Neural cell (in vitro differentiated cells): Measurements from ENCODE around the gene DBN1. TPM values are rescaled to one million over a fixed set of nuclear protein-coding genes. Genes with fewer than 3 reads are reported as not detected.
"Not testable (repeated sequence)": the region's sequence is repeated elsewhere in the genome, so short reads cannot be mapped to it uniquely, and the experiment has no call there.

Experiments
- H2AFZ ChIP-seq: fragments of 200-600, 300-800 bp; sonication (generic), shearing (Covaris generic); 2 replicates; pipeline ENCODE4 v1.6.0; 2014; ENCODE audit warnings: low read depth, mild to moderate bottlenecking, antibody characterized with exemption, low read length, moderate library complexity
- H3F3A ChIP-seq: fragments of 200-600 bp; shearing (Covaris generic); 2 replicates; pipeline ENCODE4 v1.6.1; 2016; ENCODE audit warnings: mild to moderate bottlenecking, moderate library complexity, mixed read lengths, antibody characterized with exemption, low read length; ENCODE audit not compliant: insufficient read depth, poor library complexity, severe bottlenecking
- H3K27ac ChIP-seq: fragments of 200-600, 300-800 bp; sonication (generic), shearing (Covaris generic); 2 replicates; pipeline ENCODE4 v1.5.1; 2014; ENCODE audit warnings: mild to moderate bottlenecking, low read length, moderate library complexity
- H3K27me3 ChIP-seq: fragments of 300-800, 200-600 bp; sonication (generic), shearing (Covaris generic); 2 replicates; pipeline ENCODE4 v1.6.0; 2014; ENCODE audit warnings: mild to moderate bottlenecking, low read depth, low read length, moderate library complexity; ENCODE audit not compliant: insufficient read depth
- H3K36me3 ChIP-seq: fragments of 300-800, 200-600 bp; sonication (generic), shearing (Covaris generic); 2 replicates; pipeline ENCODE4 v1.5.1; 2014; ENCODE audit warnings: mild to moderate bottlenecking, antibody characterized with exemption, low read length, moderate library complexity; ENCODE audit not compliant: insufficient read depth
- H3K4me2 ChIP-seq: fragments of 300-800, 200-600 bp; sonication (generic), shearing (Covaris generic); 2 replicates; pipeline ENCODE4 v1.6.0; 2014; ENCODE audit warnings: mild to moderate bottlenecking, low read length
- H3K4me3 ChIP-seq: fragments of 300-800, 200-600 bp; sonication (generic), shearing (Covaris generic); 2 replicates; pipeline ENCODE4 v1.5.1; 2014; ENCODE audit warnings: mild to moderate bottlenecking, low read length, moderate library complexity
- H3K79me2 ChIP-seq: fragments of 200-600 bp; shearing (Covaris generic); replicated peaks from 2 replicates; pipeline ENCODE4 v1.6.0; 2014; ENCODE audit warnings: mild to moderate bottlenecking, low read length, moderate library complexity; ENCODE audit not compliant: insufficient read depth
- H3K9ac ChIP-seq: fragments of 300-800, 200-600 bp; sonication (generic), shearing (Covaris generic); 2 replicates; pipeline ENCODE4 v1.6.1; 2016; ENCODE audit warnings: mild to moderate bottlenecking, low read length, mixed read lengths
- H3K9me2 ChIP-seq: fragments of 200-600 bp; shearing (Covaris generic); 2 replicates; pipeline ENCODE4 v1.6.1; 2016; ENCODE audit warnings: mild to moderate bottlenecking, low read length, mixed read lengths; ENCODE audit not compliant: insufficient read depth
- H3K9me3 ChIP-seq: fragments of 200-600, 300-800 bp; sonication (generic), shearing (Covaris generic); 2 replicates; pipeline ENCODE4 v1.6.1; 2016; ENCODE audit warnings: mild to moderate bottlenecking, mixed run types, low read length, moderate library complexity, mixed read lengths
- H4K20me1 ChIP-seq: fragments of 200-600 bp; shearing (Covaris generic); 2 replicates; pipeline ENCODE4 v1.6.1; 2016; ENCODE audit warnings: mild to moderate bottlenecking, mixed run types; ENCODE audit not compliant: insufficient read depth
- EP300 ChIP-seq: fragments of 450-650 bp; conservative IDR thresholded peaks from 2 replicates; pipeline ENCODE4 v1.6.1; 2014; ENCODE audit warnings: antibody characterized with exemption, mild to moderate bottlenecking, moderate library complexity; ENCODE audit not compliant: poor library complexity, severe bottlenecking
- EZH2 ChIP-seq: fragments of 200-600, 300-800 bp; shearing (Covaris generic), sonication (generic); IDR thresholded peaks from 2 replicates; pipeline ENCODE4 v1.6.1; 2014; ENCODE audit warnings: antibody characterized with exemption, low read length, borderline replicate concordance, mild to moderate bottlenecking; ENCODE audit not compliant: insufficient read depth, poor library complexity, severe bottlenecking
- MXI1 ChIP-seq: fragments of 450-650 bp; conservative IDR thresholded peaks from 2 replicates; pipeline ENCODE4 v1.6.1; 2014; ENCODE audit warnings: antibody characterized with exemption, mild to moderate bottlenecking; ENCODE audit not compliant: poor library complexity, severe bottlenecking
- POLR2AphosphoS5 ChIP-seq: IDR thresholded peaks from 2 replicates; pipeline ENCODE4 v1.6.1; 2012
- RAD21 ChIP-seq: fragments of 450-650 bp; conservative IDR thresholded peaks from 2 replicates; pipeline ENCODE4 v1.6.1; 2014; ENCODE audit warnings: antibody characterized with exemption, mild to moderate bottlenecking, moderate library complexity
- SMC3 ChIP-seq: fragments of 450-650 bp; conservative IDR thresholded peaks from 2 replicates; pipeline ENCODE4 v1.6.1; 2014; ENCODE audit warnings: antibody characterized with exemption, mild to moderate bottlenecking, moderate library complexity; ENCODE audit not compliant: poor library complexity
- TAF1 ChIP-seq: IDR thresholded peaks from 2 replicates; pipeline ENCODE4 v1.6.1; 2012; ENCODE audit warnings: low read depth
- polyA plus RNA-seq: library from polyadenylated mRNA; depleted of rRNA; stranded (reverse); fragments of >200 nt; gene quantifications from 2 replicates; pipeline ENCODE4 v1.2.3, GENCODE V29; 2014
- TF ChIP-seq, protein P1 (sequence below): fragments of 450-650 bp; IDR thresholded peaks from 2 replicates; pipeline ENCODE4 v1.5.1; 2014; ENCODE audit warnings: antibody characterized with exemption, mild to moderate bottlenecking, moderate library complexity; ENCODE audit not compliant: poor library complexity, severe bottlenecking
- TF ChIP-seq, protein P2 (sequence below): IDR thresholded peaks from 2 replicates; pipeline ENCODE4 v1.6.1; 2012; ENCODE audit warnings: borderline replicate concordance

Gene DBN1
- polyA plus RNA-seq, 1 donor from 2014 or later = 319 TPM

DNA sequence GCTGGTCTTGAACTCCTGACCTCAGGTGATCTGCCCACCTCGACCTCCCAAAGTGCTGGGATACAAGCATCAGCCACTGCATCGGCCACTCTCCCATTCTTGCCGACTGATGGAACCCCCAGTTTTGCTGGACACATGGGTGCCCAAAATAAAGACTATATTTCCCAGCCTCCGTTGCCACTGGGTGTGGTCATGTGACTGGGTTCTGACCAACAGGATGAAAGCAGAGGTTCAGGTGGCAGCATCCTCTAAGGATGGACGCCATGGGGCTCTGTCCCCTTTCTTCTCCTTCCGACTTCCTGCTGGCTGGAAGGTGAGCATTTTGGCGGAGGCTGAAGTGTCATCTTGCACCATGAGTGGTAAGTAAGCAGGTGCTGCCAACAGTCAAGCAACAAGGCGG is 13.7 kb upstream of the DBN1 start:
- Histone ChIP-seq H4K20me1 (no peaks in the 10 kb centered on the region), H3K9me2 (no peaks in the 10 kb centered on the region), H3K79me2 (no peaks in the 10 kb centered on the region), H3K9ac (no peak overlapping the region), H3K27me3 (no peaks in the 10 kb centered on the region), H3K9me3 (no peaks in the 10 kb centered on the region), H2AFZ (no peak overlapping the region), H3K4me3 (no peak overlapping the region), H3K4me2 (no peak overlapping the region), H3K27ac (no peak overlapping the region), H3F3A (no peaks in the 10 kb centered on the region), H3K36me3 (no peaks in the 10 kb centered on the region)
- TF ChIP-seq TAF1 = no peak
- no peak for TF ChIP-seq RAD21
- TF ChIP-seq MXI1 = no peak

DNA sequence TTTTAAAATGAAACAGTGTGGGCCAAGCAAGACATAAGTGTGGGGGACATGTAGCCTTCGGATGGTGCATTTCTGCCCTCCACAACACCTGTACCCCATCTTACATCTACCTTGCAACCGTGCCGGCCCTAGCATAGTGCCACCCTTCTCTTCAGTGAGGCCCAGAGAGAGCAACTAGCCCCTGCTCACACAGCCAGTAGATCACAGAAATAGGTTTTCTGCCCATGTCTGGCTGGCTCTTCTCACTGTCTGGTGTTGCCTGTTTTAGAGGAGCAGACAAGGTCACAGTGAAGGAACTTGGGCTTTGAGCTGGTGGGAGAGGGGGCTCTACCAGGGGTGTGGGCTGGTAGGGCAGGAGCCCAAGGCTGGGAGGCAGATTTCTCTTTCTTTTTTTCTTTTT is 12.8 kb upstream of the DBN1 start:
- no peaks in the 10 kb centered on the region for H3K9me2 ChIP-seq
- H3K4me3 ChIP-seq = no peak overlapping the region
- no peaks in the 10 kb centered on the region for H3K27me3 ChIP-seq
- TF ChIP-seq SMC3 (no peak), POLR2AphosphoS5 (no peak), MXI1 (no peak), TAF1 (no peak), RAD21 (no peak), EZH2 (no peak), EP300 (no peak)
- TF ChIP-seq, protein P1, sequence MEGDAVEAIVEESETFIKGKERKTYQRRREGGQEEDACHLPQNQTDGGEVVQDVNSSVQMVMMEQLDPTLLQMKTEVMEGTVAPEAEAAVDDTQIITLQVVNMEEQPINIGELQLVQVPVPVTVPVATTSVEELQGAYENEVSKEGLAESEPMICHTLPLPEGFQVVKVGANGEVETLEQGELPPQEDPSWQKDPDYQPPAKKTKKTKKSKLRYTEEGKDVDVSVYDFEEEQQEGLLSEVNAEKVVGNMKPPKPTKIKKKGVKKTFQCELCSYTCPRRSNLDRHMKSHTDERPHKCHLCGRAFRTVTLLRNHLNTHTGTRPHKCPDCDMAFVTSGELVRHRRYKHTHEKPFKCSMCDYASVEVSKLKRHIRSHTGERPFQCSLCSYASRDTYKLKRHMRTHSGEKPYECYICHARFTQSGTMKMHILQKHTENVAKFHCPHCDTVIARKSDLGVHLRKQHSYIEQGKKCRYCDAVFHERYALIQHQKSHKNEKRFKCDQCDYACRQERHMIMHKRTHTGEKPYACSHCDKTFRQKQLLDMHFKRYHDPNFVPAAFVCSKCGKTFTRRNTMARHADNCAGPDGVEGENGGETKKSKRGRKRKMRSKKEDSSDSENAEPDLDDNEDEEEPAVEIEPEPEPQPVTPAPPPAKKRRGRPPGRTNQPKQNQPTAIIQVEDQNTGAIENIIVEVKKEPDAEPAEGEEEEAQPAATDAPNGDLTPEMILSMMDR = no peak
- TF ChIP-seq, protein P2, sequence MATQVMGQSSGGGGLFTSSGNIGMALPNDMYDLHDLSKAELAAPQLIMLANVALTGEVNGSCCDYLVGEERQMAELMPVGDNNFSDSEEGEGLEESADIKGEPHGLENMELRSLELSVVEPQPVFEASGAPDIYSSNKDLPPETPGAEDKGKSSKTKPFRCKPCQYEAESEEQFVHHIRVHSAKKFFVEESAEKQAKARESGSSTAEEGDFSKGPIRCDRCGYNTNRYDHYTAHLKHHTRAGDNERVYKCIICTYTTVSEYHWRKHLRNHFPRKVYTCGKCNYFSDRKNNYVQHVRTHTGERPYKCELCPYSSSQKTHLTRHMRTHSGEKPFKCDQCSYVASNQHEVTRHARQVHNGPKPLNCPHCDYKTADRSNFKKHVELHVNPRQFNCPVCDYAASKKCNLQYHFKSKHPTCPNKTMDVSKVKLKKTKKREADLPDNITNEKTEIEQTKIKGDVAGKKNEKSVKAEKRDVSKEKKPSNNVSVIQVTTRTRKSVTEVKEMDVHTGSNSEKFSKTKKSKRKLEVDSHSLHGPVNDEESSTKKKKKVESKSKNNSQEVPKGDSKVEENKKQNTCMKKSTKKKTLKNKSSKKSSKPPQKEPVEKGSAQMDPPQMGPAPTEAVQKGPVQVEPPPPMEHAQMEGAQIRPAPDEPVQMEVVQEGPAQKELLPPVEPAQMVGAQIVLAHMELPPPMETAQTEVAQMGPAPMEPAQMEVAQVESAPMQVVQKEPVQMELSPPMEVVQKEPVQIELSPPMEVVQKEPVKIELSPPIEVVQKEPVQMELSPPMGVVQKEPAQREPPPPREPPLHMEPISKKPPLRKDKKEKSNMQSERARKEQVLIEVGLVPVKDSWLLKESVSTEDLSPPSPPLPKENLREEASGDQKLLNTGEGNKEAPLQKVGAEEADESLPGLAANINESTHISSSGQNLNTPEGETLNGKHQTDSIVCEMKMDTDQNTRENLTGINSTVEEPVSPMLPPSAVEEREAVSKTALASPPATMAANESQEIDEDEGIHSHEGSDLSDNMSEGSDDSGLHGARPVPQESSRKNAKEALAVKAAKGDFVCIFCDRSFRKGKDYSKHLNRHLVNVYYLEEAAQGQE = no peak
- no peak overlapping the region for H3K4me2 ChIP-seq
- no peak overlapping the region for H2AFZ ChIP-seq
- no peaks in the 10 kb centered on the region for H3F3A ChIP-seq
- no peaks in the 10 kb centered on the region for H3K79me2 ChIP-seq
- H3K9ac ChIP-seq = no peak overlapping the region
- H3K27ac ChIP-seq = no peak overlapping the region
- H3K9me3 ChIP-seq = no peaks in the 10 kb centered on the region
- no peaks in the 10 kb centered on the region for H3K36me3 ChIP-seq
- H4K20me1 ChIP-seq = no peaks in the 10 kb centered on the region

DNA sequence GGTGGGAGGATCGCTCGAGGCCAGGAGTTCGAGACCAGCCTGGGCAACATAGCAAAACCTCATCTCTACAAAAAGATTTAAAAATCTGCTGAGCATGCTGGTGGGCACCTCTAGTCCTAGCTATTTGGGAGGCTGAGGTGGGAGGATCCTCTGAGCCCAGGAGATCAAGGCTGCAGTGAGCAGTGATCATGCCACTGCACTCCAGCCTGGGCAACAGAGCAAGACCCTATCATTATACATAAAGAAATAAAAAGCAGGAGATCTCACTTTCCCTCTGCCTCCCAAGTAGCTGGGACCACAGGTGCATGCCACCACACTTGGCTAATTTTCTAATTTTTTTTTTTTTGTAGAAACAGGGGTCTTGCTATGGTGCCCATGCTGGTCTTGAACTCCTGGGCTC is 12.3 kb upstream of the DBN1 start:
- H3K9me3 ChIP-seq, H4K20me1 ChIP-seq, H3K79me2 ChIP-seq, H3K4me2 ChIP-seq, H3K9me2 ChIP-seq, H3K27ac ChIP-seq, H3K27me3 ChIP-seq, H3K36me3 ChIP-seq, H3K9ac ChIP-seq, H2AFZ ChIP-seq, H3F3A ChIP-seq, H3K4me3 ChIP-seq: not testable (repeated sequence)
